A549 (cell line): ENCODE measurements around the gene BCL6B. TPM values are rescaled to one million over a fixed set of nuclear protein-coding genes. Genes with fewer than 3 reads are reported as not detected.

ENCODE experiments used
- ATAC-seq, 2 experiments: fragments of 200-7000 bp in 1 of 2; fragments of >200 bp in 1 of 2; cut with Nextera tagmentation in 1 of 2; cut with Tn5 transposase in 1 of 2; 3 replicates each; pipeline versions ENCODE4 v1.8.0 to v1.9.1; 2018 to 2020; ENCODE audit warnings: mild to moderate bottlenecking in 1 of 2, moderate library complexity in 1 of 2
- CTCF ChIA-PET: fragments of 300-600 bp; sonication (Branson Sonifier 250); formaldehyde crosslinking; extraction: SDS; loops from one replicate; lab custom pipeline; 2021; ENCODE audit warnings: antibody characterized with exemption, inconsistent platforms; lab: Yijun Ruan, JAX
- POLR2A ChIA-PET: fragments of 350-600 bp; formaldehyde crosslinking; extraction: SDS; loops from one replicate; lab custom pipeline; 2021; ENCODE audit warnings: antibody characterized with exemption, inconsistent platforms; lab: Yijun Ruan, JAX
- DNase-seq, 2 experiments: peaks; one replicate each; pipeline versions ENCODE4 v3.0.0 to v3.0.0-alpha.2; 2011 to 2016; ENCODE audit warnings: low read depth in 1 of 2, low spot score in 1 of 2
- FAIRE-seq: peaks from 2 replicates; lab custom pipeline; 2011; peaks lifted over from hg19 to GRCh38; lab: Jason Lieb, UNC
- H3K27ac ChIP-seq, 2 experiments: fragments of >200 bp; sonication (Bioruptor Twin); formaldehyde crosslinking; 3 replicates each; pipeline ENCODE4 v1.5.1; 2016 to 2017
- H3K4me1 ChIP-seq: fragments of >200 bp; sonication (Bioruptor Twin); formaldehyde crosslinking; 3 replicates; pipeline ENCODE4 v1.6.1; 2016
- H3K4me2 ChIP-seq: fragments of >200 bp; sonication (Bioruptor Twin); formaldehyde crosslinking; 3 replicates; pipeline ENCODE4 v1.6.1; 2016
- H3K4me3 ChIP-seq: fragments of >200 bp; sonication (Bioruptor Twin); formaldehyde crosslinking; 3 replicates; pipeline ENCODE4 v1.5.1; 2016
- H3K9me3 ChIP-seq: fragments of >200 bp; sonication (Bioruptor Twin); formaldehyde crosslinking; 3 replicates; pipeline ENCODE4 v1.6.1; 2016
- CBX2 ChIP-seq: fragments of 200-600 bp; sonication (generic); IDR thresholded peaks from 2 replicates; pipeline ENCODE4 v1.6.1; 2016; ENCODE audit warnings: low read depth, mild to moderate bottlenecking, borderline replicate concordance
- CBX8 ChIP-seq: fragments of 200-600 bp; sonication (generic); IDR thresholded peaks from 2 replicates; pipeline ENCODE4 v1.6.1; 2016
- CHD4 ChIP-seq: fragments of 200-600 bp; sonication (generic); IDR thresholded peaks from 2 replicates; pipeline ENCODE4 v1.6.1; 2016; ENCODE audit warnings: antibody characterized with exemption, mild to moderate bottlenecking, borderline replicate concordance
- EHF ChIP-seq: fragments of 250-450 bp; sonication (Bioruptor Pico); IDR thresholded peaks from 2 replicates; pipeline ENCODE4 v1.5.0; 2020; ENCODE audit warnings: mild to moderate bottlenecking
- EHMT2 ChIP-seq: fragments of 200-600 bp; sonication (generic); IDR thresholded peaks from 2 replicates; pipeline ENCODE4 v1.6.1; 2016; ENCODE audit warnings: antibody characterized with exemption, low read depth, mild to moderate bottlenecking, moderate library complexity
- ESRRA ChIP-seq: fragments of 150-350 bp; IDR thresholded peaks from 2 replicates; pipeline ENCODE4 v1.6.1; 2014; ENCODE audit warnings: mild to moderate bottlenecking, low read length, borderline replicate concordance
- FOSB ChIP-seq: fragments of 250-450 bp; sonication (Bioruptor Pico); IDR thresholded peaks from 2 replicates; pipeline ENCODE4 v1.5.0; 2020; ENCODE audit warnings: mild to moderate bottlenecking, moderate library complexity
- HEYL ChIP-seq: fragments of 250-450 bp; sonication (Bioruptor Pico); IDR thresholded peaks from 2 replicates; pipeline ENCODE4 v1.8.0; 2021; ENCODE audit warnings: mild to moderate bottlenecking, moderate library complexity
- HOXA7 ChIP-seq: fragments of 250-450 bp; sonication (Bioruptor Pico); IDR thresholded peaks from 2 replicates; pipeline ENCODE4 v1.5.0; 2020; ENCODE audit warnings: mild to moderate bottlenecking, moderate library complexity
- JUN ChIP-seq, 2 experiments: fragments of >200 bp; sonication (Bioruptor Twin); formaldehyde crosslinking; IDR thresholded peaks; 2 replicates in 1 of 2; 3 replicates in 1 of 2; pipeline ENCODE4 v1.6.1; 2016 to 2017
- KDM5A ChIP-seq: fragments of 200-600 bp; sonication (generic); IDR thresholded peaks from 2 replicates; pipeline ENCODE4 v1.6.1; 2016; ENCODE audit warnings: antibody characterized with exemption, mild to moderate bottlenecking
- MYC ChIP-seq: IDR thresholded peaks from 2 replicates; pipeline ENCODE4 v1.6.1; 2012; ENCODE audit warnings: mild to moderate bottlenecking, inconsistent platforms, low read length, improper control_type of control experiment, borderline replicate concordance
- NFE2L2 ChIP-seq: fragments of 150-350 bp; conservative IDR thresholded peaks from 2 replicates; pipeline ENCODE4 v1.6.1; 2014; ENCODE audit warnings: low read length
- NPAS2 ChIP-seq: fragments of 250-450 bp; sonication (Bioruptor Pico); IDR thresholded peaks from 2 replicates; pipeline ENCODE4 v1.8.0; 2022; ENCODE audit warnings: mild to moderate bottlenecking, moderate library complexity, borderline replicate concordance
- POLR2A ChIP-seq: IDR thresholded peaks from 2 replicates; pipeline ENCODE4 v1.6.1; 2012; ENCODE audit warnings: mild to moderate bottlenecking, low read length
- RNF2 ChIP-seq: fragments of 200-600 bp; sonication (generic); IDR thresholded peaks from 2 replicates; pipeline ENCODE4 v1.6.1; 2016; ENCODE audit warnings: low read depth, mild to moderate bottlenecking, antibody characterized with exemption, moderate library complexity, borderline replicate concordance
- SMC3 ChIP-seq: fragments of >200 bp; sonication (Bioruptor Twin); formaldehyde crosslinking; IDR thresholded peaks from 3 replicates; pipeline ENCODE4 v1.6.1; 2018; ENCODE audit warnings: inconsistent platforms
- SREBF2 ChIP-seq: fragments of 450-650 bp; IDR thresholded peaks from 2 replicates; pipeline ENCODE4 v1.6.1; 2014; ENCODE audit warnings: mild to moderate bottlenecking, moderate library complexity
- ZNF302 ChIP-seq: fragments of 250-450 bp; sonication (Bioruptor Pico); IDR thresholded peaks from 2 replicates; pipeline ENCODE4 v1.9.0; 2021; ENCODE audit warnings: inconsistent platforms, mild to moderate bottlenecking, moderate library complexity
- ZSCAN20 ChIP-seq: fragments of 250-450 bp; sonication (Bioruptor Pico); IDR thresholded peaks from 2 replicates; pipeline ENCODE4 v1.8.0; 2022; ENCODE audit warnings: mild to moderate bottlenecking, moderate library complexity
- WGBS: methylation state at CpG from one replicate; pipeline ENCODE4 v1.1.6; 2017; ENCODE audit errors: missing lambda C conversion rate; 5-methylcytosine and 5-hydroxymethylcytosine counted together
- polyA plus RNA-seq, 4 experiments: library from polyadenylated mRNA; depleted of rRNA in 3 of 4; stranded (reverse); fragments of >200 nt; fragmentation: RNase III in 1 of 4; extraction: RNeasy Plus Mini Kit Qiagen cat#74134 plus additional on column Dnase treatment in 1 of 4; gene quantifications; 2 replicates in 3 of 4; 3 replicates in 1 of 4; pipeline ENCODE4 v1.2.3, GENCODE V29; 2011 to 2017
- TF ChIP-seq, protein P1 (sequence below): IDR thresholded peaks from 2 replicates; pipeline ENCODE4 v1.6.1; 2012
- TF ChIP-seq, protein P2 (sequence below): fragments of 250-450 bp; sonication (Bioruptor Pico); IDR thresholded peaks from 2 replicates; pipeline ENCODE4 v1.5.0; 2021; ENCODE audit warnings: mild to moderate bottlenecking, moderate library complexity, borderline replicate concordance
- TF ChIP-seq, protein P3 (sequence below): fragments of >200 bp; sonication (Bioruptor Twin); formaldehyde crosslinking; IDR thresholded peaks from 2 replicates; pipeline ENCODE4 v1.6.1; 2016
- TF ChIP-seq, protein P4 (sequence below): IDR thresholded peaks from 2 replicates; pipeline ENCODE4 v1.6.1; 2012
- TF ChIP-seq, protein P5 (sequence below): IDR thresholded peaks from 2 replicates; pipeline ENCODE4 v1.6.1; 2012; ENCODE audit warnings: low read depth, borderline replicate concordance
- TF ChIP-seq, protein P6 (sequence below): fragments of >200 bp; sonication (Bioruptor Twin); formaldehyde crosslinking; IDR thresholded peaks from 3 replicates; pipeline ENCODE4 v1.5.1; 2016
- TF ChIP-seq, protein P7 (sequence below): fragments of 450-650 bp; IDR thresholded peaks from 2 replicates; pipeline ENCODE4 v1.6.1; 2014; ENCODE audit warnings: antibody characterized with exemption

BCL6B gene
- polyA plus RNA-seq, 2 of the 4 experiments (the other 2 are of a cell fraction), result 0.04 TPM; not detected in 1

DNA sequence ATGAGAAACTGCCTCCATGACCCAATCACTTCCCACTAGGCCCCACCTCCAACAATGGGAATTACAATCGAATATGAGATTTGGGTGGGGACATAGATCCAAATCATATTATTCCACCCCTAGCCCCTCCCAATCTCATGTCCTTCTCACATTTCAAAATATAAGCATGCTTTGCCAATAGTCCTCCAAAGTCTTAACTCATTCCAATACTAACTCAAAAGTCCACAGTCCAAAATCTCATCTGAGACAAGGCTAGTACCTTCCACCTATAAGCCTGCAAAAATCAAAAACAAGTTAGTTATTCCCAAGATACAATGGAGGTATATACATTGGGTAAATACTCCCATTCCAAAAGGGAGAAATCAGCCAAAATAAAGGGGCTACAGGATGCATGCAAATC lies 44.3 kb downstream of the BCL6B start:
- CTCF ChIA-PET, result interaction anchor here (1.1 to 34.0 kb wide), 5 partner anchors 12 to 421 kb away, joined by 3 to 1477 read pairs (median 6); partner anchors contain the start of genes ASGR2 and CLEC10A
- Histone ChIP-seq H3K4me1 (peaks cover 17% of the 10 kb centered on the region), H3K27ac (no peak overlapping the region), H3K9me3 (peaks cover 8% of the 10 kb centered on the region; the same call in 1 of the 3 replicates), H3K4me2 (no peak overlapping the region), H3K4me3 (no peak overlapping the region)
- TF ChIP-seq SREBF2 (no peak), FOSB (CRISPR knock-in tag) (no peak), HEYL (no peak), JUN (IDR thresholded peaks at IDR 0.05) (no peak), CBX8 (no peak), NPAS2 (CRISPR knock-in tag) (no peak)
- TF ChIP-seq, protein P1, sequence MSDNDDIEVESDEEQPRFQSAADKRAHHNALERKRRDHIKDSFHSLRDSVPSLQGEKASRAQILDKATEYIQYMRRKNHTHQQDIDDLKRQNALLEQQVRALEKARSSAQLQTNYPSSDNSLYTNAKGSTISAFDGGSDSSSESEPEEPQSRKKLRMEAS, result no peak
- TF ChIP-seq, protein P2, sequence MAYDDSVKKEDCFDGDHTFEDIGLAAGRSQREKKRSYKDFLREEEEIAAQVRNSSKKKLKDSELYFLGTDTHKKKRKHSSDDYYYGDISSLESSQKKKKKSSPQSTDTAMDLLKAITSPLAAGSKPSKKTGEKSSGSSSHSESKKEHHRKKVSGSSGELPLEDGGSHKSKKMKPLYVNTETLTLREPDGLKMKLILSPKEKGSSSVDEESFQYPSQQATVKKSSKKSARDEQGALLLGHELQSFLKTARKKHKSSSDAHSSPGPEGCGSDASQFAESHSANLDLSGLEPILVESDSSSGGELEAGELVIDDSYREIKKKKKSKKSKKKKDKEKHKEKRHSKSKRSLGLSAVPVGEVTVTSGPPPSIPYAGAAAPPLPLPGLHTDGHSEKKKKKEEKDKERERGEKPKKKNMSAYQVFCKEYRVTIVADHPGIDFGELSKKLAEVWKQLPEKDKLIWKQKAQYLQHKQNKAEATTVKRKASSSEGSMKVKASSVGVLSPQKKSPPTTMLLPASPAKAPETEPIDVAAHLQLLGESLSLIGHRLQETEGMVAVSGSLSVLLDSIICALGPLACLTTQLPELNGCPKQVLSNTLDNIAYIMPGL (CRISPR knock-in tag), result no peak
- TF ChIP-seq, protein P3, sequence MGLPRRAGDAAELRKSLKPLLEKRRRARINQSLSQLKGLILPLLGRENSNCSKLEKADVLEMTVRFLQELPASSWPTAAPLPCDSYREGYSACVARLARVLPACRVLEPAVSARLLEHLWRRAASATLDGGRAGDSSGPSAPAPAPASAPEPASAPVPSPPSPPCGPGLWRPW, result no peak
- ATAC-seq, result no peak
- no peak for FAIRE-seq
- WGBS, result 30% methylated on average over 1 of the region's 1 CpG
- no peak for DNase-seq
- POLR2A ChIA-PET, result no interaction called here

DNA sequence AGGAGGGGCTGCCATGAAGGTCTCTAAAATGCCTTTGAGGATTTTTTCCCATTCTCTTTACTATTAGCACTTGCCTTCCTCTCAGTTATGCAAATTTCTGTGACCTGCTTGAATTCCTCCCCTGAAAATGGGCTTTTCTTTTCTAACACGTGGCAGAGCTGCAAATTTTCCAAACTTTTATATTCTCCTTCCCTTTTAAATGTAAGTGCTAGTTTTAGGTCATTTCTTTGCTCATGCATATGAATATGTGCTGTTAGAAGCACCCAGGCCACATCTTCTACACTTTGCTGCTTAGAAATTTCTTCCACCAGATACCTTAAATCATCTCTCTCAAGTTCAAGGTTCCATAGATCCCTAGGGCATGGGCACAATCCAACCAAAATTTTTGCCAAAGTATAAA lies 45.4 kb downstream of the BCL6B start:
- Histone ChIP-seq H3K4me3 (no peak overlapping the region), H3K9me3 (peaks cover 8% of the 10 kb centered on the region; the same call in 1 of the 3 replicates), H3K27ac (no peak overlapping the region), H3K4me1 (peaks cover 11% of the 10 kb centered on the region), H3K4me2 (no peak overlapping the region)
- ATAC-seq (no peak), FAIRE-seq (no peak), DNase-seq (no peak)
- ChIA-PET CTCF (interaction anchor here (1.1 to 34.0 kb wide), 3 partner anchors 11 to 109 kb away, joined by 3 to 1477 read pairs (median 6); partner anchors contain the start of genes ASGR2 and CLEC10A), POLR2A (no interaction called here)
- 7% methylated on average over 1 of the region's 1 CpG for WGBS
- TF ChIP-seq ESRRA (no peak), NFE2L2 (no peak), JUN (IDR thresholded peaks at IDR 0.05) (no peak), EHF (no peak), HOXA7 (no peak), ZNF302 (CRISPR knock-in tag) (no peak), CBX2 (no peak), MYC (no peak), POLR2A (no peak), EHMT2 (no peak), RNF2 (no peak), CHD4 (no peak), ZSCAN20 (CRISPR knock-in tag) (no peak), KDM5A (no peak), SMC3 (no peak)
- TF ChIP-seq, protein P1, result no peak
- TF ChIP-seq, protein P4, sequence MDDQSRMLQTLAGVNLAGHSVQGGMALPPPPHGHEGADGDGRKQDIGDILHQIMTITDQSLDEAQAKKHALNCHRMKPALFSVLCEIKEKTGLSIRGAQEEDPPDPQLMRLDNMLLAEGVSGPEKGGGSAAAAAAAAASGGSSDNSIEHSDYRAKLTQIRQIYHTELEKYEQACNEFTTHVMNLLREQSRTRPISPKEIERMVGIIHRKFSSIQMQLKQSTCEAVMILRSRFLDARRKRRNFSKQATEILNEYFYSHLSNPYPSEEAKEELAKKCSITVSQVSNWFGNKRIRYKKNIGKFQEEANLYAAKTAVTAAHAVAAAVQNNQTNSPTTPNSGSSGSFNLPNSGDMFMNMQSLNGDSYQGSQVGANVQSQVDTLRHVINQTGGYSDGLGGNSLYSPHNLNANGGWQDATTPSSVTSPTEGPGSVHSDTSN, result no peak
- TF ChIP-seq, protein P5, sequence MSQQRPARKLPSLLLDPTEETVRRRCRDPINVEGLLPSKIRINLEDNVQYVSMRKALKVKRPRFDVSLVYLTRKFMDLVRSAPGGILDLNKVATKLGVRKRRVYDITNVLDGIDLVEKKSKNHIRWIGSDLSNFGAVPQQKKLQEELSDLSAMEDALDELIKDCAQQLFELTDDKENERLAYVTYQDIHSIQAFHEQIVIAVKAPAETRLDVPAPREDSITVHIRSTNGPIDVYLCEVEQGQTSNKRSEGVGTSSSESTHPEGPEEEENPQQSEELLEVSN, result no peak
- TF ChIP-seq, protein P6, sequence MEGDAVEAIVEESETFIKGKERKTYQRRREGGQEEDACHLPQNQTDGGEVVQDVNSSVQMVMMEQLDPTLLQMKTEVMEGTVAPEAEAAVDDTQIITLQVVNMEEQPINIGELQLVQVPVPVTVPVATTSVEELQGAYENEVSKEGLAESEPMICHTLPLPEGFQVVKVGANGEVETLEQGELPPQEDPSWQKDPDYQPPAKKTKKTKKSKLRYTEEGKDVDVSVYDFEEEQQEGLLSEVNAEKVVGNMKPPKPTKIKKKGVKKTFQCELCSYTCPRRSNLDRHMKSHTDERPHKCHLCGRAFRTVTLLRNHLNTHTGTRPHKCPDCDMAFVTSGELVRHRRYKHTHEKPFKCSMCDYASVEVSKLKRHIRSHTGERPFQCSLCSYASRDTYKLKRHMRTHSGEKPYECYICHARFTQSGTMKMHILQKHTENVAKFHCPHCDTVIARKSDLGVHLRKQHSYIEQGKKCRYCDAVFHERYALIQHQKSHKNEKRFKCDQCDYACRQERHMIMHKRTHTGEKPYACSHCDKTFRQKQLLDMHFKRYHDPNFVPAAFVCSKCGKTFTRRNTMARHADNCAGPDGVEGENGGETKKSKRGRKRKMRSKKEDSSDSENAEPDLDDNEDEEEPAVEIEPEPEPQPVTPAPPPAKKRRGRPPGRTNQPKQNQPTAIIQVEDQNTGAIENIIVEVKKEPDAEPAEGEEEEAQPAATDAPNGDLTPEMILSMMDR, result no peak
- TF ChIP-seq, protein P7, sequence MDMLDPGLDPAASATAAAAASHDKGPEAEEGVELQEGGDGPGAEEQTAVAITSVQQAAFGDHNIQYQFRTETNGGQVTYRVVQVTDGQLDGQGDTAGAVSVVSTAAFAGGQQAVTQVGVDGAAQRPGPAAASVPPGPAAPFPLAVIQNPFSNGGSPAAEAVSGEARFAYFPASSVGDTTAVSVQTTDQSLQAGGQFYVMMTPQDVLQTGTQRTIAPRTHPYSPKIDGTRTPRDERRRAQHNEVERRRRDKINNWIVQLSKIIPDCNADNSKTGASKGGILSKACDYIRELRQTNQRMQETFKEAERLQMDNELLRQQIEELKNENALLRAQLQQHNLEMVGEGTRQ, result no peak
